K562 (cell line): ENCODE results near the gene GRIK3. TPM values are rescaled to one million over a fixed set of nuclear protein-coding genes. Genes with fewer than 3 reads are reported as not detected.
A peak's percentile ranks its signal among the peaks of the same experiment; 100 is the strongest.

Experiments
- BHLHE40 ChIP-seq: IDR thresholded peaks from 2 replicates; pipeline ENCODE4 v1.6.1; 2011; ENCODE audit warnings: low read length, improper control_type of control experiment
- DMBX1 ChIP-seq: fragments of 250-450 bp; sonication (Bioruptor Pico); IDR thresholded peaks from 2 replicates; pipeline ENCODE4 v1.8.0; 2022; ENCODE audit warnings: inconsistent platforms, mild to moderate bottlenecking, moderate library complexity, borderline replicate concordance
- EHMT2 ChIP-seq: fragments of 450-650 bp; IDR thresholded peaks from 2 replicates; pipeline ENCODE4 v1.6.1; 2018; ENCODE audit warnings: antibody characterized with exemption
- FIP1L1 ChIP-seq: fragments of 200-400 bp; formaldehyde crosslinking; IDR thresholded peaks from 2 replicates; pipeline ENCODE4 v1.6.1; 2018; ENCODE audit warnings: mild to moderate bottlenecking, low read depth, low read length; ENCODE audit not compliant: poor library complexity, severe bottlenecking
- NCOA2 ChIP-seq, 2 experiments: fragments of 450-650 bp; IDR thresholded peaks; 2 replicates each; pipeline ENCODE4 v1.6.1; 2018; ENCODE audit warnings: mild to moderate bottlenecking in 2 of 2, moderate library complexity in 1 of 2; ENCODE audit not compliant: partially characterized antibody in 2 of 2
- POLR2A ChIP-seq: fragments of 450-650 bp; conservative IDR thresholded peaks from 2 replicates; pipeline ENCODE4 v1.6.1; 2016
- PURB ChIP-seq: sonication (generic); formaldehyde crosslinking; IDR thresholded peaks from 2 replicates; pipeline ENCODE4 v1.9.0; 2021; ENCODE audit warnings: low read depth, mild to moderate bottlenecking, missing genetic modification reagents
- RBM14 ChIP-seq: fragments of 200-400 bp; formaldehyde crosslinking; IDR thresholded peaks from 2 replicates; pipeline ENCODE4 v1.6.1; 2018; ENCODE audit warnings: low read depth, mild to moderate bottlenecking, low read length, moderate library complexity, borderline replicate concordance; ENCODE audit not compliant: insufficient read depth
- RBM39 ChIP-seq: fragments of 200-400 bp; formaldehyde crosslinking; optimal IDR thresholded peaks from 2 replicates; pipeline ENCODE3; 2018; ENCODE audit warnings: low read depth, low read length
- SIN3B ChIP-seq: fragments of 450-650 bp; IDR thresholded peaks from 2 replicates; pipeline ENCODE4 v1.6.1; 2017; ENCODE audit warnings: low read depth, mild to moderate bottlenecking, moderate library complexity
- SMC3 ChIP-seq: conservative IDR thresholded peaks from 2 replicates; pipeline ENCODE4 v1.6.1; 2011; ENCODE audit warnings: low read depth, low read length, improper control_type of control experiment; ENCODE audit not compliant: insufficient read depth
- SRF ChIP-seq, 2 experiments: fragments of 250-450, 450-650 bp in 1 of 2; sonication (Bioruptor Pico) in 1 of 2; sonication (generic) in 1 of 2; formaldehyde crosslinking; IDR thresholded peaks; 2 replicates each; pipeline versions ENCODE4 v1.5.0 to v1.5.1; 2020 to 2022; ENCODE audit warnings: mild to moderate bottlenecking in 1 of 2, missing genetic modification reagents in 1 of 2
- SRSF3 ChIP-seq: fragments of 200-400 bp; formaldehyde crosslinking; IDR thresholded peaks from 2 replicates; pipeline ENCODE4 v1.6.1; 2016; ENCODE audit warnings: mild to moderate bottlenecking, low read length, moderate library complexity; ENCODE audit not compliant: insufficient read depth
- YBX1 ChIP-seq: fragments of 450-650 bp; IDR thresholded peaks from 2 replicates; pipeline ENCODE4 v1.7.1; 2016; ENCODE audit warnings: mild to moderate bottlenecking
- ZNF57 ChIP-seq: fragments of 450-650 bp; formaldehyde crosslinking; IDR thresholded peaks from 2 replicates; pipeline ENCODE4 v1.4.0; 2020; ENCODE audit warnings: mild to moderate bottlenecking, moderate library complexity
- polyA plus RNA-seq, 8 experiments: library from polyadenylated mRNA; depleted of rRNA in 4 of 8; stranded (reverse) in 5 of 8; unstranded in 3 of 8; fragments of >200 nt; fragmentation: Nextera tagmentation in 2 of 8; fragmentation: Illumina TruSeq in 1 of 8; extraction: Ambion mirVana in 2 of 8; extraction: Trizol in 1 of 8; gene quantifications; 2 replicates each; pipeline versions ENCODE4 v1.2.1 to v1.2.3, GENCODE V29; 2011 to 2014; ENCODE audit warnings: inconsistent platforms in 1 of 8, missing spikeins in 1 of 8
- total RNA-seq, 7 experiments: library from RNA; depleted of rRNA in 6 of 7; stranded (reverse); fragments of >200 nt in 6 of 7; fragmentation: Illumina TruSeq in 2 of 7; extraction: Trizol in 2 of 7; gene quantifications; 2 replicates each; pipeline versions ENCODE4 v1.2.1 to v1.2.3, GENCODE V29; 2011 to 2021; ENCODE audit warnings: low replicate concordance in 1 of 7
- TF ChIP-seq, protein P1 (sequence below), 3 experiments: IDR thresholded peaks in 2 of 3; conservative IDR thresholded peaks in 1 of 3; 2 replicates each; pipeline ENCODE4 v1.5.1; 2011 to 2012; ENCODE audit warnings: low read length in 3 of 3, mild to moderate bottlenecking in 3 of 3, control low read depth in 2 of 3, improper control_type of control experiment in 1 of 3, inconsistent platforms in 1 of 3, low read depth in 1 of 3, mixed read lengths in 1 of 3, moderate library complexity in 1 of 3; ENCODE audit not compliant: insufficient read depth in 2 of 3
- TF ChIP-seq, protein P2 (sequence below): fragments of 450-650 bp; IDR thresholded peaks from 2 replicates; pipeline ENCODE4 v1.6.1; 2016; ENCODE audit warnings: borderline replicate concordance
- TF ChIP-seq, protein P3 (sequence below): fragments of 450-650 bp; IDR thresholded peaks from 2 replicates; pipeline ENCODE4 v1.6.1; 2016; ENCODE audit warnings: antibody characterized with exemption

Gene GRIK3
- total and polyA plus RNA-seq, 9 of the 15 experiments (the other 6 are each of a cell fraction or from before 2014, with no cell fraction given) = not detected

DNA sequence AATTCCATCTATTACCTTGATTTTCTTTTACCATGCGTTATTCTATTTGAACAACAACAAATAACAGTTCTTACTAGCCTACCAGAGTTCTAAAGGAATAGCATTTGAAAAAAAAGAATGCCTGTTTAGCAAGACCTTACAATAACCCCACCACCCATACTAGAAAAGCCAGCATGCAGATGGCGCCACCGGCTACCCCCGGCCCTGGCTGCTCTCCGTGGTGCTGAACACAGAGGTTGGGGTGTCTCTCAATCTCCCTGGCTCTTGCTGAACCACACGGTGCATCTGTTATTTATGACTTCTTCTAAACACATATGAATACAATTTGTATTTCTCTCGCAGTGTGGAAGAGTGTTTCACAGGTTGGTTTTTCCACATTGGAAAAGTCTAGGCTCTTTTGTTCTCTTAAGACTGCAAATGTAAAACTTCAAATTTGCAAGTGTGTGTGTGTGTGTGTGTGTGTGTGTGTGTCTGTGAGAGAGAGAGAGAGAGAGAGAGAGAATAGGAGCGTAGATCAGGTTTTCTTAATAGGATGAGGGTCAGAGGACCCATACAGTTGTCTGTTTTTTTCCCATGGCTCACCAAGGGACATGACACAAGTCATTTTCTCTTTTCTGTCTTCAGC, 13.6 kb downstream of the GRIK3 start (continued):
- TF ChIP-seq, protein P1, sequence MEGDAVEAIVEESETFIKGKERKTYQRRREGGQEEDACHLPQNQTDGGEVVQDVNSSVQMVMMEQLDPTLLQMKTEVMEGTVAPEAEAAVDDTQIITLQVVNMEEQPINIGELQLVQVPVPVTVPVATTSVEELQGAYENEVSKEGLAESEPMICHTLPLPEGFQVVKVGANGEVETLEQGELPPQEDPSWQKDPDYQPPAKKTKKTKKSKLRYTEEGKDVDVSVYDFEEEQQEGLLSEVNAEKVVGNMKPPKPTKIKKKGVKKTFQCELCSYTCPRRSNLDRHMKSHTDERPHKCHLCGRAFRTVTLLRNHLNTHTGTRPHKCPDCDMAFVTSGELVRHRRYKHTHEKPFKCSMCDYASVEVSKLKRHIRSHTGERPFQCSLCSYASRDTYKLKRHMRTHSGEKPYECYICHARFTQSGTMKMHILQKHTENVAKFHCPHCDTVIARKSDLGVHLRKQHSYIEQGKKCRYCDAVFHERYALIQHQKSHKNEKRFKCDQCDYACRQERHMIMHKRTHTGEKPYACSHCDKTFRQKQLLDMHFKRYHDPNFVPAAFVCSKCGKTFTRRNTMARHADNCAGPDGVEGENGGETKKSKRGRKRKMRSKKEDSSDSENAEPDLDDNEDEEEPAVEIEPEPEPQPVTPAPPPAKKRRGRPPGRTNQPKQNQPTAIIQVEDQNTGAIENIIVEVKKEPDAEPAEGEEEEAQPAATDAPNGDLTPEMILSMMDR (IDR thresholded peaks at IDR 0.05 in 2 of 3, conservative IDR thresholded peaks at IDR 0.05 in 1 of 3; ENCODE audit: insufficient read depth in 2 of 3, low read depth in 1 of 3, low read length in 3 of 3) = peak; percentile 53 to 62 (median 61)
- TF ChIP-seq, protein P2, sequence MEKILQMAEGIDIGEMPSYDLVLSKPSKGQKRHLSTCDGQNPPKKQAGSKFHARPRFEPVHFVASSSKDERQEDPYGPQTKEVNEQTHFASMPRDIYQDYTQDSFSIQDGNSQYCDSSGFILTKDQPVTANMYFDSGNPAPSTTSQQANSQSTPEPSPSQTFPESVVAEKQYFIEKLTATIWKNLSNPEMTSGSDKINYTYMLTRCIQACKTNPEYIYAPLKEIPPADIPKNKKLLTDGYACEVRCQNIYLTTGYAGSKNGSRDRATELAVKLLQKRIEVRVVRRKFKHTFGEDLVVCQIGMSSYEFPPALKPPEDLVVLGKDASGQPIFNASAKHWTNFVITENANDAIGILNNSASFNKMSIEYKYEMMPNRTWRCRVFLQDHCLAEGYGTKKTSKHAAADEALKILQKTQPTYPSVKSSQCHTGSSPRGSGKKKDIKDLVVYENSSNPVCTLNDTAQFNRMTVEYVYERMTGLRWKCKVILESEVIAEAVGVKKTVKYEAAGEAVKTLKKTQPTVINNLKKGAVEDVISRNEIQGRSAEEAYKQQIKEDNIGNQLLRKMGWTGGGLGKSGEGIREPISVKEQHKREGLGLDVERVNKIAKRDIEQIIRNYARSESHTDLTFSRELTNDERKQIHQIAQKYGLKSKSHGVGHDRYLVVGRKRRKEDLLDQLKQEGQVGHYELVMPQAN = no peak
- TF ChIP-seq, protein P3, sequence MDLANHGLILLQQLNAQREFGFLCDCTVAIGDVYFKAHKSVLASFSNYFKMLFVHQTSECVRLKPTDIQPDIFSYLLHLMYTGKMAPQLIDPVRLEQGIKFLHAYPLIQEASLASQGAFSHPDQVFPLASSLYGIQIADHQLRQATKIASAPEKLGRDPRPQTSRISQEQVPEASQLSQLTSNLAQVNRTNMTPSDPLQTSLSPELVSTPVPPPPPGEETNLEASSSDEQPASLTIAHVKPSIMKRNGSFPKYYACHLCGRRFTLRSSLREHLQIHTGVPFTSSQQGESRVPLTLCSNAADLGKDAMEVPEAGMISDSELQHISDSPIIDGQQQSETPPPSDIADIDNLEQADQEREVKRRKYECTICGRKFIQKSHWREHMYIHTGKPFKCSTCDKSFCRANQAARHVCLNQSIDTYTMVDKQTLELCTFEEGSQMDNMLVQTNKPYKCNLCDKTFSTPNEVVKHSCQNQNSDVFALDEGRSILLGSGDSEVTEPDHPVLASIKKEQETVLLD = no peak
- no peak for TF ChIP-seq SRSF3
- TF ChIP-seq BHLHE40 = no peak
- no peak for TF ChIP-seq PURB (CRISPR knock-in tag)
- TF ChIP-seq ZNF57 (CRISPR knock-in tag) = no peak
- TF ChIP-seq NCOA2 (IDR thresholded peaks at IDR 0.05; ENCODE audit: partially characterized antibody in 2 of 2) = no peak
- TF ChIP-seq SRF (CRISPR knock-in tag; IDR thresholded peaks at IDR 0.05) = peak in 1 of 2 experiments; percentile 58; a peak in 2 of 4 replicates
- TF ChIP-seq YBX1 = no peak
- TF ChIP-seq SMC3 = peak; percentile 39; the same call in 1 of the 2 replicates
- no peak for TF ChIP-seq SIN3B
- TF ChIP-seq FIP1L1 = no peak
- no peak for TF ChIP-seq RBM14
- TF ChIP-seq DMBX1 (CRISPR knock-in tag) = peak; percentile 78; the same call in 1 of the 2 replicates
- no peak for TF ChIP-seq RBM39
- peak; percentile 99 for TF ChIP-seq EHMT2
- TF ChIP-seq POLR2A = no peak
